ENCODE measurements around the gene PSME4.
A peak's percentile ranks its signal among the peaks of the same experiment; 100 is the strongest.

The PSME4 gene

DNA sequence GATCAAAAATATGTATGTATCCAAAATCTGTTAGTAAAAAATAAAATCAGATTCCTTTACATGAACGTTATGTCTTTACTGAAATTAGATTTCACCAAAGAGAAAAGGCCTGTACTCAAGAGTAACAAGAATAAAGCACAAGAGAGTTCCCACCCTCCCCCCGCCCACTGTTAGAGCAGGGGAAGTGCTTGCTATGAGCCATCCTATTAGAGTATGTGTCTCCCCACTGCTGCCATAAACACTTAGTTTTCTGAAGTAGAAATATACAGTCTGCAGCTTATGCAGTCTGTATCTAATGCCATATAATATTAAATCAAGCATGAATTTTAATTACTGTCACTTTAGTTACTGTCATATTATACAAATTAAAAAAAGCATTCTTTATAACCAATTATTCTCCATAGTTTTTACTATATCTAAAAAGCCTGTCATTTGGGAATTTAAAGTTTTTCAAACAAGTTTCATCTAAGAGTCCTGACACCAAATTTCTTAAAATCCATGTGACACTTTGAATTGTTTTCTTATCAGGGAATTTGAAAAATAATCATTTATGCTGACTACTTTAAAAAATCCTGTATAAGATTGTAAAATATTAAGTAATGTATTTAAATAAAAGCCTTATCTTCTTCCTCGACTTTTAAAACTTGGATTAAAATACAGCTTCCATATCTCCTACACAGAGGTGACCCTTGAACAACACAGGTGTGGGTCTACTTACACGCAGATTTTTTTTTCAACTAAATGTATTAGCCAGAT, 59.2 kb downstream of the PSME4 start:
- no peak for DNase-seq (ENCODE audit: low read depth)
- H3K4me3 ChIP-seq (ENCODE audit: low read length), result no peak overlapping the region
- TF ChIP-seq, protein P1, sequence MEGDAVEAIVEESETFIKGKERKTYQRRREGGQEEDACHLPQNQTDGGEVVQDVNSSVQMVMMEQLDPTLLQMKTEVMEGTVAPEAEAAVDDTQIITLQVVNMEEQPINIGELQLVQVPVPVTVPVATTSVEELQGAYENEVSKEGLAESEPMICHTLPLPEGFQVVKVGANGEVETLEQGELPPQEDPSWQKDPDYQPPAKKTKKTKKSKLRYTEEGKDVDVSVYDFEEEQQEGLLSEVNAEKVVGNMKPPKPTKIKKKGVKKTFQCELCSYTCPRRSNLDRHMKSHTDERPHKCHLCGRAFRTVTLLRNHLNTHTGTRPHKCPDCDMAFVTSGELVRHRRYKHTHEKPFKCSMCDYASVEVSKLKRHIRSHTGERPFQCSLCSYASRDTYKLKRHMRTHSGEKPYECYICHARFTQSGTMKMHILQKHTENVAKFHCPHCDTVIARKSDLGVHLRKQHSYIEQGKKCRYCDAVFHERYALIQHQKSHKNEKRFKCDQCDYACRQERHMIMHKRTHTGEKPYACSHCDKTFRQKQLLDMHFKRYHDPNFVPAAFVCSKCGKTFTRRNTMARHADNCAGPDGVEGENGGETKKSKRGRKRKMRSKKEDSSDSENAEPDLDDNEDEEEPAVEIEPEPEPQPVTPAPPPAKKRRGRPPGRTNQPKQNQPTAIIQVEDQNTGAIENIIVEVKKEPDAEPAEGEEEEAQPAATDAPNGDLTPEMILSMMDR (IDR thresholded peaks at IDR 0.05; ENCODE audit: insufficient read depth, low read depth, low read length, missing control alignments), result no peak

DNA sequence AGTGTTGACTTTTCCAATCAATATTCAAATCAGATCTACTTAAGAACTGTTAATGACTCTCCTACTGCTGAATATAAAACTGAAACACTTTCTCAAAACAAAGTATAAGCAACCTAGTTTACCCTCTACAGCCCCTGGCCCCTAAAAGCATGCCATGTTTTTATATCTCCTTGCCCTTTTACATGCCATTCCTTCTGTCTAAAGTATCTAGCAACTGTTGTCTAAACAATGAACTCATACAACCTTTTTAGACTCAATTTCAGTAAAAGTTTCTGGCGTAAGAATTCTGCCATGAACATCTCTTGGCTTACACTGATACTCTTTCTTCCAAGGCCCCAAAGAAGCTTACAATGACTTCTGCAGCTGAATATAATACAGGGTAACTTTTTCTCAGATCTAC, 63.2 kb downstream of the PSME4 start:
- no peak overlapping the region for H3K4me3 ChIP-seq (ENCODE audit: low read length)
- TF ChIP-seq, protein P1 (IDR thresholded peaks at IDR 0.05; ENCODE audit: insufficient read depth, low read depth, low read length, missing control alignments), result no peak
- no peak for DNase-seq (ENCODE audit: low read depth)

DNA sequence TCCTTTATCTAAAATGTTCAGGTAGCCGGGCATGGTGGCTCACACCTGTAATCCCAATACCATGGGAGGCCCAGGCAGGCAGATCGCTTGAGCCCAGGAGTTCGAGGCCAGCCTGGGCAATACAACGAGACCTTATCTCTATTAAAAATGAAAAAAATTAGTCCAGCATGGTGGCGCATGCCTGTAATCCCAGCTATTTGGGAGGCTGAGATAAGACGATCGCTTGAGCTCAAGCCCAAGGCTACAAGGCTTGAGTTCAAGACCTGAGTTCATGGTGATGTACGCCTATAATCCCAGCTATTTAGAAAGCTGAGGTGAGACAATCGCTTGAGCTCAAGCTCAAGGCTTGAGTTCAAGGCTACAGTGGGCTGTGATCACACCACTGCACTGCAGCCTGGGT, 65.4 kb downstream of the PSME4 start:
- DNase-seq (ENCODE audit: low read depth), result no peak
- TF ChIP-seq, protein P1 (IDR thresholded peaks at IDR 0.05; ENCODE audit: insufficient read depth, low read depth, low read length, missing control alignments), result no peak
- no peak overlapping the region for H3K4me3 ChIP-seq (ENCODE audit: low read length)

DNA sequence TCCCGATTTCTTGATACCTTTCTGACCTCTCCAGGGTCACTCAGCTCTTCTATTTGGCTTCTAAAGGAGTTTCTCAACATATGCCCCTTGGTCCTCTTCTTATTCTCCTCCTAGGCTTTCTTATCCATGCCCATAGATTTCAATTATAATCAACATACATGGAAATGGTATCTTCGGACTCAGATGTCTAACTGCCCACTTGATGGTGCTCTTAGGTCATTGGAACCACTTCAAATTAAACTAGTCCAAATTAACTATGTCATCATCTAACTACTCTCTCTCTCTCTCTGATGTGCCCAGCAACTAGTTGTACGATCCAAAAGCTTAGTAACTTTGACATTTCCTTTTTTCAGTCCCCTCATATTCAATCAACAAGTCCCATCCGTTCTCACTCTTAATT, 67.8 kb downstream of the PSME4 start:
- TF ChIP-seq, protein P1 (IDR thresholded peaks at IDR 0.05; ENCODE audit: insufficient read depth, low read depth, low read length, missing control alignments), result no peak
- DNase-seq (ENCODE audit: low read depth), result no peak
- H3K4me3 ChIP-seq (ENCODE audit: low read length), result no peak overlapping the region

DNA sequence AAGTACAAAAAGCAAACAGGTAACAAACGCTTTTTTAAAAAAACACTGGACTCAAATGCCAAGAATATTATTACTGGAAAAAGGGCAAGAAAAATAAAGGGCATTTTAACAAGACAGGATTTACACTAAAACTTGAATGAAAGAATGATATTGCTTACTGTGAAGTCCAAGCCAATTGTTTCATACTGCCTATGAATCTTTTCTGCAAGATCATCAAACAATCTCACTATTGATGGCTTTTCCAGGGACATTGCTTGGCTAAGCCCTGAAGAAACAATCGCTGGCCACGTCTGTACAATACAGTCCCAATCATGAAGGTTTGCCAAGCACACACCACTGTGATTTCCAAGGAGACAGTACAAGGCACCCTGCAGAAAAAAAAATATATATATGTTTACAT, 69.6 kb downstream of the PSME4 start:
- TF ChIP-seq, protein P1 (IDR thresholded peaks at IDR 0.05; ENCODE audit: insufficient read depth, low read depth, low read length, missing control alignments), result no peak
- H3K4me3 ChIP-seq (ENCODE audit: low read length), result no peak overlapping the region
- DNase-seq (ENCODE audit: low read depth), result no peak

DNA sequence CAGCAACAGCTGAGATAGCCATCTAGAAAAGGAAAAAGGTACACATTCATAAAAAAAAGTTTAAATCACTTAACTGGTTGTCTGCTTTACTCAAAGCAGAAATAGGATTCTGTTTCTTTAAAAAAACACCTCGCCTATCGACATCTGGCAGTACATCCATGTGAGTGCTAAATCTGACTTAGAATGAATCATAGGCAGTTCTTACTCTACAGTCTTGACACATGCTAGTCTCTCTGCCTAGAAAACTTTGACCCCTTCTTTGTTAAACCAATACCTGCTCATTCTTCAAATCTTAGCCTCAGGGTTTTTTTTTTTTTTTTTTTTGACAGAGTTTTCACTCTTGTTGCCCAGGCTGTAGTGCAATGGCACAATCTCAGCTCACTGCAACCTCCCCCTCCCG, 73.9 kb downstream of the PSME4 start:
- DNase-seq (ENCODE audit: low read depth), result peak; percentile 91
- TF ChIP-seq, protein P1 (IDR thresholded peaks at IDR 0.05; ENCODE audit: insufficient read depth, low read depth, low read length, missing control alignments), result no peak
- no peak overlapping the region for H3K4me3 ChIP-seq (ENCODE audit: low read length)
